DND-41 (cell line): ENCODE measurements around the gene PRKCE.
A peak's percentile ranks its signal among the peaks of the same experiment; 100 is the strongest.

Experiments used
- ATAC-seq: fragments of 200-7000 bp; cut with Tn5 transposase; 3 replicates; pipeline ENCODE4 v1.9.1; 2021; ENCODE audit warnings: low read depth; ENCODE audit not compliant: insufficient read depth
- DNase-seq: peaks from one replicate; pipeline ENCODE4 v3.0.0-alpha.2; 2020
- H2AFZ ChIP-seq: 2 replicates; pipeline ENCODE4 v1.6.0; 2012; ENCODE audit warnings: low read depth, low read length
- H3K27ac ChIP-seq: 2 replicates; pipeline ENCODE4 v1.5.1; 2012; ENCODE audit warnings: low read length, inconsistent platforms
- H3K27me3 ChIP-seq: fragments of 200-600 bp; sonication (generic); 2 replicates; pipeline ENCODE4 v1.6.0; 2012; ENCODE audit warnings: low read length, mild to moderate bottlenecking, inconsistent platforms; ENCODE audit not compliant: insufficient read depth, poor library complexity
- H3K36me3 ChIP-seq: 2 replicates; pipeline ENCODE4 v1.5.1; 2012; ENCODE audit warnings: low read length, inconsistent platforms; ENCODE audit not compliant: insufficient read depth
- H3K4me1 ChIP-seq: 2 replicates; pipeline ENCODE4 v1.5.1; 2012; ENCODE audit warnings: mild to moderate bottlenecking, low read length; ENCODE audit not compliant: insufficient read depth
- H3K4me2 ChIP-seq: 2 replicates; pipeline ENCODE4 v1.6.0; 2012; ENCODE audit warnings: mild to moderate bottlenecking, moderate library complexity, low read length, inconsistent platforms; ENCODE audit not compliant: insufficient read depth
- H3K4me3 ChIP-seq, 2 experiments: fragments of 200-600 bp in 1 of 2; shearing (Covaris generic) in 1 of 2; 2 replicates each; pipeline ENCODE4 v1.5.1; 2012 to 2016; ENCODE audit warnings: inconsistent platforms in 2 of 2, low read length in 2 of 2, mild to moderate bottlenecking in 2 of 2, low read depth in 1 of 2, moderate library complexity in 1 of 2
- H3K79me2 ChIP-seq: 2 replicates; pipeline ENCODE4 v1.6.0; 2012; ENCODE audit warnings: low read length, inconsistent platforms; ENCODE audit not compliant: insufficient read depth
- H3K9ac ChIP-seq: 2 replicates; pipeline ENCODE4 v1.6.0; 2012; ENCODE audit warnings: low read depth, mild to moderate bottlenecking, inconsistent platforms, low read length, moderate library complexity
- H3K9me3 ChIP-seq: 2 replicates; pipeline ENCODE4 v1.5.1; 2012; ENCODE audit warnings: low read length, moderate library complexity, mild to moderate bottlenecking, inconsistent platforms; ENCODE audit not compliant: insufficient read depth, severe bottlenecking
- H4K20me1 ChIP-seq: 2 replicates; pipeline ENCODE4 v1.6.0; 2012; ENCODE audit warnings: low read length; ENCODE audit not compliant: insufficient read depth
- EZH2 ChIP-seq: IDR thresholded peaks from 3 replicates; pipeline ENCODE4 v1.6.1; 2012; ENCODE audit warnings: borderline replicate concordance, low read depth, mild to moderate bottlenecking, moderate library complexity, low read length, inconsistent platforms; ENCODE audit not compliant: severe bottlenecking
- TF ChIP-seq, protein P1 (sequence below): IDR thresholded peaks from 2 replicates; pipeline ENCODE4 v1.5.1; 2012; ENCODE audit warnings: borderline replicate concordance, low read length, moderate library complexity, mild to moderate bottlenecking; ENCODE audit not compliant: poor library complexity, severe bottlenecking; ENCODE audit errors: extremely low read depth

The PRKCE gene

DNA sequence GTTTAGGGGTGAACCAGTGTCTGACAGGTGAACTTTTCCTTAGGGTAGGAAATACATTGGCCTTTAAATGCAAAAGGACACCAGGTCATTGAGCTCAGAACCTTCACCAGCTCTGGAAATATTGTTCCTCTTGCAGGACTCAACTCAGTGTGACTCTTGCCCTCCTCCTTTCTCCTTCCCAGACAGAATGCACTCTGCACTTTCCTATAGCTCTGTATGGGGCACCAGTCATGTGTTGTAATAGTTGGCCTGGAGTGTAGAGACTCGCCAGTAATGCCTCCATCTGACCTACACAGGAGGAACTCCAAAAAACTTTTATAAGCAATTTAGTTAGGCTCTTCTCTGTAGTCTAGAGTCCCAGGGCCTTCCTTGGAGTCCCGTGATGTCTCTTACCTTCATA, 397.2 kb downstream of the PRKCE start:
- DNase-seq, result no peak
- TF ChIP-seq, protein P1, sequence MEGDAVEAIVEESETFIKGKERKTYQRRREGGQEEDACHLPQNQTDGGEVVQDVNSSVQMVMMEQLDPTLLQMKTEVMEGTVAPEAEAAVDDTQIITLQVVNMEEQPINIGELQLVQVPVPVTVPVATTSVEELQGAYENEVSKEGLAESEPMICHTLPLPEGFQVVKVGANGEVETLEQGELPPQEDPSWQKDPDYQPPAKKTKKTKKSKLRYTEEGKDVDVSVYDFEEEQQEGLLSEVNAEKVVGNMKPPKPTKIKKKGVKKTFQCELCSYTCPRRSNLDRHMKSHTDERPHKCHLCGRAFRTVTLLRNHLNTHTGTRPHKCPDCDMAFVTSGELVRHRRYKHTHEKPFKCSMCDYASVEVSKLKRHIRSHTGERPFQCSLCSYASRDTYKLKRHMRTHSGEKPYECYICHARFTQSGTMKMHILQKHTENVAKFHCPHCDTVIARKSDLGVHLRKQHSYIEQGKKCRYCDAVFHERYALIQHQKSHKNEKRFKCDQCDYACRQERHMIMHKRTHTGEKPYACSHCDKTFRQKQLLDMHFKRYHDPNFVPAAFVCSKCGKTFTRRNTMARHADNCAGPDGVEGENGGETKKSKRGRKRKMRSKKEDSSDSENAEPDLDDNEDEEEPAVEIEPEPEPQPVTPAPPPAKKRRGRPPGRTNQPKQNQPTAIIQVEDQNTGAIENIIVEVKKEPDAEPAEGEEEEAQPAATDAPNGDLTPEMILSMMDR, result no peak
- TF ChIP-seq EZH2, result no peak
- no peaks in the 10 kb centered on the region for H3K4me1 ChIP-seq
- H3K27me3 ChIP-seq, result no peaks in the 10 kb centered on the region
- peaks cover 4% of the 10 kb centered on the region; the same call in 1 of the 2 replicates for H3K36me3 ChIP-seq
- H3K79me2 ChIP-seq, result no peaks in the 10 kb centered on the region
- no peaks in the 10 kb centered on the region for H3K9me3 ChIP-seq
- H4K20me1 ChIP-seq, result no peaks in the 10 kb centered on the region
- no peak overlapping the region for H3K4me2 ChIP-seq
- no peak for ATAC-seq
- no peak overlapping the region for H3K9ac ChIP-seq
- no peak overlapping the region for H2AFZ ChIP-seq
- H3K27ac ChIP-seq, result no peak overlapping the region
- H3K4me3 ChIP-seq, result no peak overlapping the region

DNA sequence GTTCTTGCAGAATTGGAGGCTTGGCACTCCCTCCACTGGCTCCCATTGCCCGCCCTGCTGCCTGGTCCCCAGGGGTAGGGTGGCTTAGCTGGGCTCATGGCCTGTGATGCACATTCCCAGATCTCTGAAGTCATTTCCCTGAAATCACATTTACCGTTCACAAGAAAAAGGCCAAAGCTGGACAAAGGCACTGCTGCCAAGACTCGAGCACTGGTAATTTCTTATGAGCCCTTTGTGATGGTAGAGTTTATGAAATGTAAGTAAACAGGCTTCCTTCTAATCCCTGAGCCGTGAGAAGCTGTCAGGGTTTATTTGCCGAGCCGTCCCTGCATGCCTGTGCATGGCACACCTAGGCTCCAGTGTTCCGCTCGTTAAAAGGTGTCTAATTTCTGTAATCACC, 398.6 kb downstream of the PRKCE start:
- peaks cover 4% of the 10 kb centered on the region; the same call in 1 of the 2 replicates for H3K36me3 ChIP-seq
- no peak overlapping the region for H3K27ac ChIP-seq
- no peak overlapping the region for H3K9ac ChIP-seq
- no peak overlapping the region for H3K4me3 ChIP-seq
- H3K79me2 ChIP-seq, result no peaks in the 10 kb centered on the region
- no peaks in the 10 kb centered on the region for H3K9me3 ChIP-seq
- ATAC-seq (no peak), DNase-seq (no peak)
- no peak overlapping the region for H3K4me2 ChIP-seq
- H3K27me3 ChIP-seq, result no peaks in the 10 kb centered on the region
- no peaks in the 10 kb centered on the region for H4K20me1 ChIP-seq
- H3K4me1 ChIP-seq, result no peaks in the 10 kb centered on the region
- H2AFZ ChIP-seq, result no peak overlapping the region
- TF ChIP-seq, protein P1, result no peak
- no peak for TF ChIP-seq EZH2

DNA sequence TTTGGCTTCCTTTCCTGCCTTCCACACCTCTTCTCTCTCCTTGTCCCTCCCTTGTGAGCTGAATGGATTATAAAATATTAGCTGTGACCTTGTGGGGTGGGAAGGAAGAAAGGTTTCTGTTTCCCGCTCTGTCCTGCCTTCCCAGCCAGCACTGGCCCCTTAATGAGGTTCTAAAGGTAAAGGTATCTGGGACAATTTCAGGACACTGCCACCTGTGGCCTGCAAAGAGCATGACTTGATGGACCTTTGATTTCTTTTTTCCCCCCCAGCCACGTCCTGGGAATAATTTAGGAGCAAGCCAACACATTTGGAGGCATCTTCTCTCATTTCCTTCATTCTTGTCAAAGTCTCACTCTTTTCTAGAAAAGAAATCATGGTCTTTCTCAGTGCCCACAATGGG, 399.0 kb downstream of the PRKCE start:
- Histone ChIP-seq H3K36me3 (peaks cover 4% of the 10 kb centered on the region; the same call in 1 of the 2 replicates), H2AFZ (no peak overlapping the region), H3K79me2 (no peaks in the 10 kb centered on the region), H3K27ac (no peak overlapping the region), H3K27me3 (no peaks in the 10 kb centered on the region), H3K4me2 (no peak overlapping the region), H3K9me3 (no peaks in the 10 kb centered on the region), H4K20me1 (no peaks in the 10 kb centered on the region), H3K4me3 (no peak overlapping the region), H3K4me1 (no peaks in the 10 kb centered on the region), H3K9ac (no peak overlapping the region)
- TF ChIP-seq, protein P1, result peak; percentile 15
- TF ChIP-seq EZH2, result no peak
- ATAC-seq (no peak), DNase-seq (no peak)

DNA sequence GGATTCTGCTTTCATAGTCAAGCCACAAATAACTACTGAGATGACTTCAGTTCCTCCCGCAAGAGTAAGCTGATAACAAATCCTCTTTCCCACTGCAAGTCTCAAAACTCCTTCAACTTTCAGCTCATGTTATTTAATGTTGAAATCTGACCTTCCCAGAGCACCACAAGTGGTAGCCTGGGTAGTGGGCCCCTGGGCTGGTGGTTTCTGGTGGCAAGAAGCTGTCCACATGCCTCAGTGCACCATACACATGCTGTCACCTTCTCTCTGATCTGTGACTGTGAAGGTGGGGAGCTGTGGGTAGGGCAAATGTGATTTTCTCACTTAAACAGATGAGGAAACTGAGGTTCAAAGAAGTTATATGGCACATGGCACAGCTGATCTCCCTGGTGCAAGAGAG, 399.6 kb downstream of the PRKCE start:
- TF ChIP-seq, protein P1, result no peak
- no peak for TF ChIP-seq EZH2
- no peak overlapping the region for H3K27ac ChIP-seq
- ATAC-seq, result no peak
- no peaks in the 10 kb centered on the region for H4K20me1 ChIP-seq
- H3K36me3 ChIP-seq, result peaks cover 4% of the 10 kb centered on the region; the same call in 1 of the 2 replicates
- no peak overlapping the region for H3K4me3 ChIP-seq
- no peak overlapping the region for H2AFZ ChIP-seq
- H3K79me2 ChIP-seq, result no peaks in the 10 kb centered on the region
- no peak overlapping the region for H3K4me2 ChIP-seq
- H3K9me3 ChIP-seq, result no peaks in the 10 kb centered on the region
- DNase-seq, result no peak
- H3K9ac ChIP-seq, result no peak overlapping the region
- no peaks in the 10 kb centered on the region for H3K4me1 ChIP-seq
- no peaks in the 10 kb centered on the region for H3K27me3 ChIP-seq
